ENCODE results near the gene ZNF775. TPM values are rescaled to one million over a fixed set of nuclear protein-coding genes. Genes with fewer than 3 reads are reported as not detected.

ZNF775 gene
- 2.2 and 3.0 TPM in 2 replicates for polyA plus RNA-seq (2011; rRNA removed)
- polyA minus RNA-seq (2011; rRNA and poly(A)+ RNA removed) = 1.1 and 2.0 TPM in 2 replicates

DNA sequence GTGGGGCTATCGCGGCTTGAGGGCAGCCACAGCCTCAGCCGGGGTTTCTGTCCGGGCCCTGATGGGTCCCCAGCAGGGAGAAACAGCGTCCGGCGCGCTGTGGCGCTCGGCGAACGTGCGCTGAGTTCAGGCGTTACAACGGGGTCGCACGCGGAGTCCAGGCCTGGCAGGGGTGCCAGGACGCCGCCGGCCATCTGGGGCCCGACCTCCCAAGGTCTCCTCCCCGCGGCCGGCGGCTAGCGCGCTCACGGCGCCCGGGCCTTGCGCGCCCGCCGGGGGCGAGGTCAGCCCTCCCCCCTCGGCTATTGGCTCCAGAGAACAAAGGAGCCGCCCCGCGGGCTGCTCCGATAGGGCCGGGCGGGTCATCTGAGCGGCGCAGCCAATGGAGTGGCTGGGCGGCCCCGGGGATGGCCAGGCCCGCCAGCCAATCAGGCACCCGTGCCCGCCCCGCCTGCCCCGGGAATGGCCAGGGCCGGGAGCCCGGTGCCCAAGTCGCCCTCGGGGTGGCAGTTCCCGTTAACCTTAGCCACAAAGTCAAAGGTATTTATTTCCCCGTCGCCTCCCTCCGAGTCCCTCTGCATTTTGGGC, at the start of gene ZNF775:
Gene ZNF775, plus strand, starts transcription at position 478 of the 588 bp plus-strand sequence. CDS start 9,141 bp downstream, outside the sequence.
- peak within 1 kb of the TSS; percentile 59 for H3K27ac ChIP-seq (ENCODE audit: low read depth, low read length)
- peak within 1 kb of the TSS; percentile 83 for H3K4me3 ChIP-seq (ENCODE audit: low read depth, low read length)
- TF ChIP-seq CTCF (IDR thresholded peaks at IDR 0.05; ENCODE audit: low read depth, low read length) = no peak
- H3K9me3 ChIP-seq (ENCODE audit: control insufficient read depth, insufficient read depth, low read length) = no peaks in the 10 kb centered on the region; the same call in 1 of the 2 replicates
- peak; percentile 79 for DNase-seq (ENCODE audit: low read depth, low spot score)
- ChIA-PET CTCF (interaction anchor here (1.1 to 2.2 kb wide), 4 partner anchors 10 to 70 kb away, joined by 3 to 9 read pairs (median 4); no protein-coding TSS in a partner anchor), POLR2A (interaction anchor here (1.1 to 1.3 kb wide), 3 partner anchors 9 to 25 kb away, joined by 3 to 8 read pairs (median 6); partner anchors contain the start of gene REPIN1)
- H3K27me3 ChIP-seq (ENCODE audit: control insufficient read depth, insufficient read depth, low read length) = no peaks in the 10 kb centered on the region

DNA sequence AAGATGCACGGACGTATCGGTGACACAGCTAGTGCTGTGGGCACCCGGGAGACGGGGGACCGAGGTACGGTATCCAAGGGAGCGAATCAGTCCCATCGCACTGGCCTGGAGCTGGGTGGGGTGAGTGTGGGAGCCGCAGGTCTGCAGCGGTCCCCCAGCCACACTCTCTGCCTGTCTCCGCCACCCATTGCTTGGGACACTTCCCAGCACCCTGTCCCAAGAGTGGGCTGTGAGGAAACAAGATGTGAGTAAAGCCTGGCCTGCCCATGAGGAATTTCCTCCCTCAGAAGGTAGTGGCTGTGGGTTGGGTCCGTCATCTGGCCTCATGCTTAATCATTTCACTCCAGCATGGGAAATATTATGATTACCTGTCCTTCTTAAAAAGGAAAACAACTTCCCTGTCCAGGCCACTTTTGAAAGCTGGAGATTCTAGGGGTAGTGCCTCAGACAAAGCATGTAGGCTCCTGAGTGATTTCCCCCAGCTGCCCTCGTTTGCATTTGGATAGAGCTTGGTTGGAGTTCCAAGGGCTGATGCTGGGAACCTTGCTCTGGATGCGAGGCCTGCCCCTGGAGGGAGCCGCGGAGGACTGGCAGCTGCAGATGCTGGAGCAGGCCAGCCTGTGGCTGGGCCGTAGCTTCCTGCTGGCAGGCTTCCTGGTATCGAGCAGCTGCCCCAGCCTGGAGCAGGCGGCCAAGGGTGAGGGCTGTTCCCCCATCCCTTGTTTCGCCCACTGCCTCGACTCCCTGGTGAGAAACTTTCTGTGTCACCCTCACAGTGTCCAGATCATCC, 49.6 kb upstream of the ZNF775 start:
- no peak overlapping the region for H3K27ac ChIP-seq (ENCODE audit: low read depth, low read length)
- DNase-seq (ENCODE audit: low read depth, low spot score) = no peak
- no peaks in the 10 kb centered on the region for H3K27me3 ChIP-seq (ENCODE audit: control insufficient read depth, insufficient read depth, low read length)
- TF ChIP-seq CTCF (IDR thresholded peaks at IDR 0.05; ENCODE audit: low read depth, low read length) = no peak
- no peak overlapping the region for H3K4me3 ChIP-seq (ENCODE audit: low read depth, low read length)
- no peaks in the 10 kb centered on the region; the same call in 1 of the 2 replicates for H3K9me3 ChIP-seq (ENCODE audit: control insufficient read depth, insufficient read depth, low read length)
- POLR2A ChIA-PET = no interaction called here
- CTCF ChIA-PET = interaction anchor here (0.5 kb wide), 1 partner anchor 27 kb away, joined by 3 read pairs; no protein-coding TSS in a partner anchor

- H3K9me3 ChIP-seq (ENCODE audit: control insufficient read depth, insufficient read depth, low read length) = no peaks in the 10 kb centered on the region; the same call in 1 of the 2 replicates
- POLR2A ChIA-PET = no interaction called here
- H3K4me3 ChIP-seq (ENCODE audit: low read depth, low read length) = no peak overlapping the region
- H3K27me3 ChIP-seq (ENCODE audit: control insufficient read depth, insufficient read depth, low read length) = no peaks in the 10 kb centered on the region
- TF ChIP-seq CTCF (IDR thresholded peaks at IDR 0.05; ENCODE audit: low read depth, low read length) = no peak
- CTCF ChIA-PET = no interaction called here
- no peak for DNase-seq (ENCODE audit: low read depth, low spot score)
- H3K27ac ChIP-seq (ENCODE audit: low read depth, low read length) = no peak overlapping the region
These were observed 48.8 kb upstream of the ZNF775 start for GRCh38 chr7:150330211-150330885.

GRCh38 chr7:150332852-150333635, 46.1 kb upstream of the ZNF775 start:
- Histone ChIP-seq H3K27ac (ENCODE audit: low read depth, low read length) (no peak overlapping the region), H3K4me3 (ENCODE audit: low read depth, low read length) (no peak overlapping the region), H3K9me3 (ENCODE audit: control insufficient read depth, insufficient read depth, low read length) (no peaks in the 10 kb centered on the region; the same call in 1 of the 2 replicates), H3K27me3 (ENCODE audit: control insufficient read depth, insufficient read depth, low read length) (no peaks in the 10 kb centered on the region)
- no peak for DNase-seq (ENCODE audit: low read depth, low spot score)
- TF ChIP-seq CTCF (IDR thresholded peaks at IDR 0.05; ENCODE audit: low read depth, low read length) = no peak
- ChIA-PET POLR2A (no interaction called here), CTCF (no interaction called here)
